GM21360 (cell line): Measurements from ENCODE around the gene RAB40C.
"Not testable (repeated sequence)": the region's sequence is repeated elsewhere in the genome, so short reads cannot be mapped to it uniquely, and the experiment has no call there.

Experiments used
- ATAC-seq: cut with Tn5 transposase; IDR thresholded peaks from one replicate; pipeline ENCODE4 v1.9.1; 2021; ENCODE audit warnings: mild to moderate bottlenecking, moderate library complexity; ENCODE audit not compliant: unreplicated experiment

Gene RAB40C

DNA sequence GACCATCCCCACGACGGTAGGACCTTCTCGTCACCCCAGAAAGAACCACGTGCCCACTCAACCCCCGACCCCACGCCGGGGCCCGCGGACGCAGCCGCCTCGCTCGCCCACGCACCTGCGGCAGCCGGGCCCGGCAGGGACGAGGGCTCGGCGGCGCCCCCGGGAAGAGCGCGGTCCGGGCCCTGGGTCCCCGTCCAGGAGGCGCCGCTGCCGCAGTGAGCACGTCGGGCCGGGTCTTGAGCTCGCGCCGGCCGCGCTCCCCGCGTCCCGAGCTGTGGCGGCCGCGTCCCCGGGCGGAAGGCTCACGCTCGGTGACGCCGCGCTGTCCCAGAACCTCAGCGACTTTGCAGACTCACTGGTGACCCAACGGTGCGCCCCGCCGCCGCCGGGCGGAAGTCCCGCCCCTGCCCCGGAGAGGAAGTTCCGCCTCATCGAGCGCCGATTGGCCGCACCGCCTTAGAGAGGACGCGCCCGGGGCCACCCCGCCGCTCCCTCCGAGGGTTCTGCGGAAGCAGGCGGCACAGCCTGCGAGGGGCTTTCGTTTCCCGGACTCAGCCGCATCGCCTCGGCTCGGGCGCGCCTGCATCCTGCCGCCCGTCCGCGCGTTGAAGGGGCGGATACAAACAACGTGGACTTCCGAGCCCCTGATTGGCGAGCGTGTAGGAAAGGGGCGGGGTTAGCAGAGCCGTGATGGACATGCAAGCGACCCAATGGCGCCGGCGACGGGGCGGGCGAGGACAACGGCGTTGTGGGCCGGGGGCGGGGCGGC is 793 bp upstream of the RAB40C start:
- peak; percentile 55 for ATAC-seq

DNA sequence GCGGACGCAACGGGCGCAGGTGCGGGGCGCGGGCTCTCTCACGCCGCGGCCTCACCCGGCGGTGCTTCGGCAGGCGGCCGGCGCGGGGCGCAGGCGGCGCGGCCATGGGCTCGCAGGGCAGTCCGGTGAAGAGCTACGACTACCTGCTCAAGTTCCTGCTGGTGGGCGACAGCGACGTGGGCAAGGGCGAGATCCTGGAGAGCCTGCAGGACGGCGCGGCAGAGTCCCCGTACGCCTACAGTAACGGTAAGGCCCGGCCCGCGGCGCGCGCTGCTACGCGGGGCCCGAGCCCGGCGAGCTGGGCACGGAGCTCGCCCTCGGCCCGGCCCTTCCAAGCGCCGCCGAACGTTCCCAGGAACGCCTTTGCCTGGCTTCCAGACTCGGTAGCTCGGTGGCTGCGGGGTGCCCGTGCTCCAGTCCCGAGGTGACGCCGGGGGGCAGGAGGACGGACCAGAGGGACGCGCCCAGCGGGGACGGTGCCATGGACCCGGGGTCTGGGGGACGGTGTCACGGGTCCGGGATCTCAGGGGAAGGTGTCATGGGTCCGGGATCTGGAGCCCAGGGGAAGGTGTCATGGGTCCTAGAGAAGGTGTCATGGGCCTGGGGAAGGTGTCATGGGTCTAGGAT is 435 bp downstream of the RAB40C start:
- no peak for ATAC-seq

DNA sequence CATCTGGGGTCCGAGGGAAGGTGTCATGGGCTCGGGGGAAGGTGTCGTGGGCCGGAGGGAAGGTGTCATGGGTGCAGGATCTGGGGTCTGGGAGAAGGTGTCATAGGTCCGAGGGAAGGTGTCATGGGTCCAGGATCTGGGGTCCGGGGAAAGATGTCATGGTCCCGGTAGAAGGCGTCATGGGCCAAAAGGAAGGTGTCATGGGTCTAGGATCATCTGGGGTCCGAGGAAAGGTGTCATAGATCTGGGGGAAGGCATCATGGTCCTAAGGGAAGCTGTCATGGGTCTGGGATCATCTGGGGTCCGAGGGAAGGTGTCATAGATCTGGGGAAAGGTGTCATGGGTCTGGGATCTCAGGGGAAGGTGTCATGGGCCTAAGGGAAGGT is 942 bp downstream of the RAB40C start:
- no peak for ATAC-seq

DNA sequence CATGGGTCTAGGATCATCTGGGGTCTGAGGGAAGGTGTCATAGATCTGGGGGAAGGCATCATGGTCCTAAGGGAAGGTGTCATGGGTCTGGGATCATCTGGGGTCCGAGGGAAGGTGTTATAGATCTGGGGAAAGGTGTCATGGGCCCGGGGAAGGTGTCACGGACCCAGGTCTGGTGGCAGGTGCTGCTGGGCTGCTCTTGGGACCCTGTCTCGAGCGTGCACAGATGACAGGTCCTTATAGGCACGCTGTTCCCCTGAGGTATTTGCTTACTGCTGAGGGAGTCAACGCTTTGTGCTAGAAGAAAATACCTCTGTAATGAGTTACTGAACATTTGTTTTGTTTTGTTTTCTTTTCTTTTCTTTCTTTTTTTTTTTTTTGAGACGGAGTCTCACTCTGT is 1.4 kb downstream of the RAB40C start:
- ATAC-seq: no peak

DNA sequence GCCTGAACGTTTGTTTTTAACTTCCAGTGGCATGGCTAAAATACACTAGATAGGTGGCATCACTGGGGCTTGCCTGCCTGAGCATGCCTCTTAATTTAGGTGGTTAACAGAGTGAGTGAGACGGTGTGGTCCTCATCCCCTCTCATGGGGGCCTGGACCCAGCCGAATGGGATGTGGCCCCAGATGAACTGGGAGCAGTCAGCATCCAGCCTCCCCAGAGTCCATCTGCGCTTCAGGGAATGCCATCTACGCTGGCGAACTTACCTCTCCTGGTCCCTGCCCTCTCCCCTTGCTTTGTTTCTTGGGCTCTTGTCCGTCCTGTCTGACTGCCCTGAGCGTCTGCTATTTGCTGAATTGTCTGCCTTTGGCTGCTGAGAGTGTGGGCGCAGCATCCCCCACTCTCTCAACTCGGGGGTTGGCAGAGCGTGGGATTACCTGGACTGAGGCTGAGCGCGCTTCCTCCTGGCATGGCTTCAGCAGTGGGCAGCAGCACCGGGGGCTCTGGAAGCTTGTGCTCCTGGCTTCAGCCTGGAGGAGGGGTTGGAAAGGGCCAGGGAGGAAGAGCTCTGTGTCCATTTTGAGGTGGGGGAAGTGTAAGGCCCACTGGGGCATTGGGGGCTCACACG is 2.1 kb downstream of the RAB40C start:
- ATAC-seq: no peak

DNA sequence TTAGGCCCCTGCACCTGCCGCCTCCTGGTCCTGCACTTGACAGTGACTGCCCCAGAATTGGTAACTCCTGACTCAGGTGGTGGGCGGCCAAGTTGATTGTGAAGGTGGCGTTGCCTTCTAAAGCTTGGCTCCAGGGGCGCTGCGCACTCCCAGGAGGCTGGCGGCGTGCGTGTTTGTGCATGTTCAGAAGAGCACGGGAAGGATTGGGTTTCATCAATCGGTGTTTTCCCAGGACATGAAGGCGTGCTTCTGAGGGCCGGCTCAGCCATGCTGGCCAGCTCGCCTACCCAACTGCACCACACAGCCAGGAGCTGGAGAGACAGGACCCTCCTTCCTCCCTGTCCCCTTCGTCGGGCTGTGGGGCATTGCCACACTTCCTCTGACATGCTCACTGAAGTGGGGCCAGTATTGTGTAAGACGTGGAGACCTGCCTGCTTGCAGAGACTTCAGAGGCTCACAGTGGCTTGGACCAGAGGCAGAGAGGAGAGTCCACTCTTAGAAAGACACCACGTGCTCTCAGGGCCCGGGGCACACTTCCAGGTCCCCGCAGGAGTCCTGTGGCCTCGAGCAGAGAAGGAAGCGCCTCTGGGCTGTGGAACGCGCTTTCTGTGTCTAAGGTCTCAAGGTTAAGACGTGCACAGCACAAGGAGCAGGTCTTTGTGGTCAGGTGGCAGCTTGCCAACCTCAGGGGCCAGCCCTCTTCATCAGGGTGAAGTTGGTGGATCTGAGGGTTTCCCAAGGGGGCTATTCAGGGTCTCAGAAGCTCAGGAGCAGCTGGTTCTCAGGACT is 2.8 kb downstream of the RAB40C start:
- no peak for ATAC-seq

DNA sequence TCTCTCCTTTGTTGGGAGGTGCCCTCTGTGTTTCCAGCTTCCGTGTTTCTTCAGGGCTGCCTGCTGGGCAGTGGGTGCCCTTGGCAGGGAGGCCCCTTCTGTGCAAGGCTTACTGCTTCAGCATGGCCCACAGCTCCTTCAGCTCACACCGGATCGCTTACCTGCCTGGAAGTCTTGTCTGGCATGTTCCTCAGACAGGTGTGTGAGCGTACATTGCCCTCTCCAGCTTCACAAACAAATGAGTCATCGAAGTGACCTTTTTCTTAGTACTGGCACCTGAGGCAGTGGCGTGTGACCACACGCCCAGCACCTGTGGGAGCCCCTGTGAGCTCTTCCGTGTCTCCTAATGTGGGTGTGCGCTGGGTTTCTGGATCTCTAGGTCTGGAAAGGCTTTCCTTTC is 3.5 kb downstream of the RAB40C start:
- ATAC-seq: no peak

DNA sequence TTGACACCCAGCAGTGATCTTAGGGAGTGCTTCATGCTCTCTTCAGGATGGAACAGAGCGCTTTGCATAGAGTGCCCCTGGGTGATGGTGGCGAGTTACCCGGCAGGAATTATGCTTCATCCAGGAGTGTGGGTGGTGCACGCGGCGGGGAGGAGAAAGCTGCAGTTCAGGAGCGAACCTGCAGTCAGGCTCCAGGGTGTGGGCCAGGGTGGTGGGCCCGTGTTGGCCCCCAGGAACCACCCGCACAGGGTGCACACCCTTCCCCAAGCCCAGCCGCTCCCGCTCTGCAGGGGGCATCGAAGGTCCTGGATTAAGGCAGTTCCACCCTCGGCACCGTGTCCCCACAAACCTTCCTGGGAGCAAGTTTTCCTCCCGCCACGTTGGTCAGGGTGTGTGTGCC is 3.9 kb downstream of the RAB40C start:
- ATAC-seq: no peak

DNA sequence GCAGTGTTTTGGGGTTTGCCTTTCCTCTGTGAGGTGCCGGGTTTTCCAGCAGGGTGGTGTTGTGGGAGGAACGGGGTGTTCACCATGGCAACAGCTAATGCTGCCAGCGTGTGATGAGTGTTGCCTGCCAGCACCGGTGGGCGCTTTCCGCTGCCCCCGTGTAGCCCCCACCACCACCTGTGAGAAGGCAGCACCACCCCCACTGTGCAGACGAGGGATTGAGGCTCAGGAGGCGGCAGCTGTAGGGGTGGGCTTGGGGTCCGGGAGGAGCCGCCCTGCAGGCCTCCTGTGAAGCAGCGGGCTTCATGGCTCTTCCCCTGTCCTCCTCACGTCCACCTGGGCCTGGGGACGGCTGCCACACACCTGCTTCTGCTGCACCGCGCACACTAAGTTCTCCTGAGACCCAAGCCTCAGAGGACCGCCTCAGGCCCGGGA is 5.2 kb downstream of the RAB40C start:
- no peak for ATAC-seq

GRCh38 chr16:595942-596735 is 6.3 kb downstream of the RAB40C start:
- no peak for ATAC-seq

GRCh38 chr16:596736-597060 is 6.8 kb downstream of the RAB40C start:
- no peak for ATAC-seq

- not testable (repeated sequence) for ATAC-seq
Observed at GRCh38 chr16:597655-598054, 7.8 kb downstream of the RAB40C start.

GRCh38 chr16:598823-599739 is 9.2 kb downstream of the RAB40C start:
- ATAC-seq: no peak

DNA sequence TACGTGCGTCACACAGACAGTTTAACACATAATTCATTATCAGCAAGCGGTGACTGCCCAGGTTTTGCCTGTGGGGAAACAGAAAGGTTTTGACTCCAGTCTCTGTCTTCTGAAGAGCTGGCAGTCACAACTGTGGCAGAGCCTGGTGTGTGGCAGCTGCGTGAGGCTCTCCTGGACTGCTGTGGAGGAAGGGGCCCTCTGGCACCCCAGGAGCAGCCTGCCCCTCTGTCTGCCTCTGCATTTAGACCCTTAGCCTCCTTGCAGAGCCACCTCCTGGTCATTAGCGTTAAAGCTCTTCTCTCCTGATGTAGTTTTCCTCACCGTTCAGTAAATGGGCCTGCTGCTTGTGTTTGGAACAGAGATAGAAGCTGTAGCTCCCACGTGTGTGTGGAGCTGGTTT is 10.9 kb downstream of the RAB40C start:
- ATAC-seq: no peak

- ATAC-seq: no peak
Observed at GRCh38 chr16:603933-604332, 14.1 kb downstream of the RAB40C start.

GRCh38 chr16:606656-607307 is 16.9 kb downstream of the RAB40C start:
- no peak for ATAC-seq

GRCh38 chr16:608019-608418 is 18.2 kb downstream of the RAB40C start:
- ATAC-seq: no peak

- no peak for ATAC-seq
Observed at GRCh38 chr16:609316-609715, 19.4 kb downstream of the RAB40C start.

DNA sequence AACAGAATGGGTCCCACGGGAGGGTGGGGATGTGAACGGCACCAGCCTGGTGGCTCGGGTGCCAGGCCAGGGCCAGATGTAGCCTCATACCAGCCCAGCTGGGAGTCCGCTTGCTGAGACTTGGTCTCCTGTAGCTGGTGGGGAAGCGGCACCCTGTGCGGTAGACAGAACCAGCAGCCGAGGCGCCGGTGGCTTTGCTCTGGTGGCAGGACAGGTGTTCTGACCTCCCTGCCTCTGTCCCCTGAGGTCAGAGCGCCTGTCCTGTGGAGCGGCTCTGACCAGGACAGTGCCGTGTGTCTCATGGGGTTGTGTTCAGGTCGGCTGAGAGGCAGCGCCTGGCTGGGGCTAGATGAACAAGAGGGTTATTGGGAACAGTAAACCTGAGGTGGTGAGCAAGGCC is 20.1 kb downstream of the RAB40C start:
- no peak for ATAC-seq
